GM12892 (cell line): ENCODE measurements around the gene TATDN2.

ENCODE experiments used
- POLR2A ChIP-seq: IDR thresholded peaks from 2 replicates; pipeline ENCODE4 v1.6.1; 2011; ENCODE audit warnings: low read depth, low read length, control low read depth
- POLR2AphosphoS5 ChIP-seq: IDR thresholded peaks from 2 replicates; pipeline ENCODE4 v1.6.1; 2011; ENCODE audit warnings: low read depth, low read length, control low read depth
- TAF1 ChIP-seq: IDR thresholded peaks from 2 replicates; pipeline ENCODE4 v1.6.1; 2011; ENCODE audit warnings: low read depth, mild to moderate bottlenecking, control low read depth, low read length, borderline replicate concordance

DNA sequence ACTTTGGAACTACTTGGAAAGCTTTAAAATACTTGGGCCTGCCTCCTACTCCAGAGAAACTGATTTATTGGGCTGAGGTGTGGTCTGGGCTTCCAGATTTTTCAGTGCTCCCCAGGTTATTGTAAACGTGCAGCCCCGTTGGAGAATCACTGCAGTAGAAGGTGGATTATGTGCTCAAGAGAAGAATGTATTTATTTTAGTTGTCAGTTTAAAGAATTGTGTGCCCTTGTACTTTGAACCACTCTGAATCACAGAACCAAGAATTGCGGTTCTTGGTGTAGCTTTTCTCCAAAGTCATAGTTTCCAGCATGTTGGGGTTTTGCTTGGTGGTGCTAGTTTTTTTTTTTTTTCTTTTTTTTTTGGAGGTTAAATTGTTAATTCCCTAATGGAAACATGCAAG is 1.6 kb downstream of the TATDN2 start:
- TF ChIP-seq POLR2AphosphoS5: no peak
- no peak for TF ChIP-seq POLR2A
- no peak for TF ChIP-seq TAF1
